K562 (cell line): ENCODE data around the gene KIF26B.

ENCODE experiments used
- CTCF ChIP-seq, 3 experiments: IDR thresholded peaks in 2 of 3; conservative IDR thresholded peaks in 1 of 3; 2 replicates each; pipeline ENCODE4 v1.5.1; 2011 to 2012; ENCODE audit warnings: low read length in 3 of 3, mild to moderate bottlenecking in 3 of 3, control low read depth in 2 of 3, improper control_type of control experiment in 1 of 3, inconsistent platforms in 1 of 3, low read depth in 1 of 3, mixed read lengths in 1 of 3, moderate library complexity in 1 of 3; ENCODE audit not compliant: insufficient read depth in 2 of 3
- E2F5 ChIP-seq: sonication (generic); formaldehyde crosslinking; IDR thresholded peaks from 2 replicates; pipeline ENCODE4 v1.8.0; 2022; ENCODE audit warnings: mild to moderate bottlenecking, missing genetic modification reagents
- MCM5 ChIP-seq: fragments of 450-650 bp; IDR thresholded peaks from 2 replicates; pipeline ENCODE4 v1.6.1; 2016; ENCODE audit warnings: low read depth
- NR3C1 ChIP-seq: sonication (generic); formaldehyde crosslinking; IDR thresholded peaks from 2 replicates; pipeline ENCODE4 v1.8.1; 2022; ENCODE audit warnings: missing genetic modification reagents
- POLR2A ChIP-seq: fragments of 450-650 bp; conservative IDR thresholded peaks from 2 replicates; pipeline ENCODE4 v1.6.1; 2016
- TF ChIP-seq, protein P1 (sequence below): fragments of 450-650 bp; IDR thresholded peaks from 2 replicates; pipeline ENCODE4 v1.6.1; 2017; ENCODE audit warnings: mild to moderate bottlenecking, moderate library complexity
- TF ChIP-seq, protein P2 (sequence below): fragments of 450-650 bp; IDR thresholded peaks from 2 replicates; pipeline ENCODE4 v1.6.1; 2018; ENCODE audit not compliant: partially characterized antibody
- TF ChIP-seq, protein P3 (sequence below), 2 experiments: fragments of 450-650 bp; conservative IDR thresholded peaks; 2 replicates each; pipeline ENCODE4 v1.6.1; 2017; ENCODE audit warnings: mild to moderate bottlenecking in 2 of 2, moderate library complexity in 2 of 2

DNA sequence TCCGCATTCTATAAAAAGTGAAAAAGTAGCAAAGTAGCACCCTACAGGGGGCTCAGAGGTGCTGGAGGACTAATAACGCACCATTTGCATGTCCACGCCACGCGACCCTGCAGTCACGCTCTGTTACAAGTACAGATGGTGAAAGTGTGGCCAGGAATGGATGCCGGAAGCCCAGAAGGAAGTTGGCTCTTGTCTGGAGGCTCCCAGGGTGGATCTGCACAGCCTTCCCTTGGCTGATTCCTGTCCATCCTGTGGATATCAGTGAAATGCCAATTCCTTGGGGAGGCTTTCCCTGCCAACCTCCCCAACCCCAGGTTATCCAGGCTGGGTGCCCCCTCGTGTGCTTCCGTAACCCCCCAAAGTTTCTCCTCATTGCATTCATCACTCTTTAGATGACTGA is 396.8 kb downstream of the KIF26B start:
- TF ChIP-seq POLR2A (no peak), E2F5 (CRISPR knock-in tag) (no peak), CTCF (IDR thresholded peaks at IDR 0.05 in 2 of 3, conservative IDR thresholded peaks at IDR 0.05 in 1 of 3; ENCODE audit: insufficient read depth in 2 of 3, low read depth in 1 of 3, low read length in 3 of 3) (no peak), MCM5 (no peak), NR3C1 (CRISPR knock-in tag) (no peak)
- TF ChIP-seq, protein P1, sequence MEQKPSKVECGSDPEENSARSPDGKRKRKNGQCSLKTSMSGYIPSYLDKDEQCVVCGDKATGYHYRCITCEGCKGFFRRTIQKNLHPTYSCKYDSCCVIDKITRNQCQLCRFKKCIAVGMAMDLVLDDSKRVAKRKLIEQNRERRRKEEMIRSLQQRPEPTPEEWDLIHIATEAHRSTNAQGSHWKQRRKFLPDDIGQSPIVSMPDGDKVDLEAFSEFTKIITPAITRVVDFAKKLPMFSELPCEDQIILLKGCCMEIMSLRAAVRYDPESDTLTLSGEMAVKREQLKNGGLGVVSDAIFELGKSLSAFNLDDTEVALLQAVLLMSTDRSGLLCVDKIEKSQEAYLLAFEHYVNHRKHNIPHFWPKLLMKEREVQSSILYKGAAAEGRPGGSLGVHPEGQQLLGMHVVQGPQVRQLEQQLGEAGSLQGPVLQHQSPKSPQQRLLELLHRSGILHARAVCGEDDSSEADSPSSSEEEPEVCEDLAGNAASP = no peak
- TF ChIP-seq, protein P2, sequence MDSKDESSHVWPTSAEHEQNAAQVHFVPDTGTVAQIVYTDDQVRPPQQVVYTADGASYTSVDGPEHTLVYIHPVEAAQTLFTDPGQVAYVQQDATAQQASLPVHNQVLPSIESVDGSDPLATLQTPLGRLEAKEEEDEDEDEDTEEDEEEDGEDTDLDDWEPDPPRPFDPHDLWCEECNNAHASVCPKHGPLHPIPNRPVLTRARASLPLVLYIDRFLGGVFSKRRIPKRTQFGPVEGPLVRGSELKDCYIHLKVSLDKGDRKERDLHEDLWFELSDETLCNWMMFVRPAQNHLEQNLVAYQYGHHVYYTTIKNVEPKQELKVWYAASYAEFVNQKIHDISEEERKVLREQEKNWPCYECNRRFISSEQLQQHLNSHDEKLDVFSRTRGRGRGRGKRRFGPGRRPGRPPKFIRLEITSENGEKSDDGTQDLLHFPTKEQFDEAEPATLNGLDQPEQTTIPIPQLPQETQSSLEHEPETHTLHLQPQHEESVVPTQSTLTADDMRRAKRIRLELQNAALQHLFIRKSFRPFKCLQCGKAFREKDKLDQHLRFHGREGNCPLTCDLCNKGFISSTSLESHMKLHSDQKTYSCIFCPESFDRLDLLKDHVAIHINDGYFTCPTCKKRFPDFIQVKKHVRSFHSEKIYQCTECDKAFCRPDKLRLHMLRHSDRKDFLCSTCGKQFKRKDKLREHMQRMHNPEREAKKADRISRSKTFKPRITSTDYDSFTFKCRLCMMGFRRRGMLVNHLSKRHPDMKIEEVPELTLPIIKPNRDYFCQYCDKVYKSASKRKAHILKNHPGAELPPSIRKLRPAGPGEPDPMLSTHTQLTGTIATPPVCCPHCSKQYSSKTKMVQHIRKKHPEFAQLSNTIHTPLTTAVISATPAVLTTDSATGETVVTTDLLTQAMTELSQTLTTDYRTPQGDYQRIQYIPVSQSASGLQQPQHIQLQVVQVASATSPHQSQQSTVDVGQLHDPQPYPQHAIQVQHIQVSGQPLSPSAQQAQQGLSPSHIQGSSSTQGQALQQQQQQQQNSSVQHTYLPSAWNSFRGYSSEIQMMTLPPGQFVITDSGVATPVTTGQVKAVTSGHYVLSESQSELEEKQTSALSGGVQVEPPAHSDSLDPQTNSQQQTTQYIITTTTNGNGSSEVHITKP = no peak
- TF ChIP-seq, protein P3, sequence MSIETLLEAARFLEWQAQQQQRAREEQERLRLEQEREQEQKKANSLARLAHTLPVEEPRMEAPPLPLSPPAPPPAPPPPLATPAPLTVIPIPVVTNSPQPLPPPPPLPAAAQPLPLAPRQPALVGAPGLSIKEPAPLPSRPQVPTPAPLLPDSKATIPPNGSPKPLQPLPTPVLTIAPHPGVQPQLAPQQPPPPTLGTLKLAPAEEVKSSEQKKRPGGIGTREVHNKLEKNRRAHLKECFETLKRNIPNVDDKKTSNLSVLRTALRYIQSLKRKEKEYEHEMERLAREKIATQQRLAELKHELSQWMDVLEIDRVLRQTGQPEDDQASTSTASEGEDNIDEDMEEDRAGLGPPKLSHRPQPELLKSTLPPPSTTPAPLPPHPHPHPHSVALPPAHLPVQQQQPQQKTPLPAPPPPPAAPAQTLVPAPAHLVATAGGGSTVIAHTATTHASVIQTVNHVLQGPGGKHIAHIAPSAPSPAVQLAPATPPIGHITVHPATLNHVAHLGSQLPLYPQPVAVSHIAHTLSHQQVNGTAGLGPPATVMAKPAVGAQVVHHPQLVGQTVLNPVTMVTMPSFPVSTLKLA (conservative IDR thresholded peaks at IDR 0.05) = no peak
